Activated CD4-positive, alpha-beta T cell treated with anti-CD3 and anti-CD28 coated beads, Interleukin-2, amount 50 U/mL, for 4 hours (primary cell): ENCODE measurements around the gene ZNF138.
"Not testable (repeated sequence)": the region's sequence is repeated elsewhere in the genome, so short reads cannot be mapped to it uniquely, and the experiment has no call there.

ENCODE experiments used
- DNase-seq, 2 experiments: peaks; one replicate each; pipeline ENCODE4 v3.0.0-alpha.2; 2020

ZNF138 gene

DNA sequence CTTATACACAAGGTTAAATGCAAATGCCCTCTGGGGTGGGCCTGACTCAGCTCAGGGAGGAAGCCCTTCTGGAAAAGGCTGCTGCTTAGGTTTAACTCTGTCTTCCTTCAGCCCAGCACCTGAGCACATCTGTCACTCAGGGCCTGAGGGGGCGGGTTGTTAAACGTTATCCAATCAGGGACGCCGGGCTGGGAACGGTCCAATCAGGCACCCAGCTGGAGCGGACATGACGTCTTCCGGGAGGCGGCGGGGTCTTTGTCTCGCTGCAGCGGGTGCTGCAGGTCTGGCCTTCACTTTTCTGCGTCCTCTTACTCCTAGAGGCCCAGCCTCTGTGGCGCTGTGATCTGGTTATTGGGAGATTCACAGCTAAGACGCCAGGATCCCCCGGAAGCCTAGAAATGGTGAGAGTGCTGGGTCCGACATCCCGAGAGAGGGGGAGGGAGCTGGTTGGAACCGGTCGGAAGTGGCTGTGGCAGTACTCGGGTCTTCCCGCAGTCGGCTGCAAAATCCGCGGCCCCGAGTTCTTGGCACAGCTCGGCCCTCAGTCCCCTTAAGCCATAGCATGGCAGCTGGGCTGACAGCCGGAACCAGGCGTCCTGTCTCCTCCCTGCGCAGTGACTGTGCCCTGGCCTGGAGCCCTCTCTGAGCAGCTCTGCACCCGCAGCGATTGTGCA is at the start of gene ZNF138:
Gene ZNF138 (plus strand): TSS at position 258 of the 674 bp plus-strand sequence. CDS start 141 bp downstream, at position 399.
- DNase-seq = peak; percentile 91

- no peak for DNase-seq
These were observed 49.5 kb upstream of the ZNF138 start for GRCh38 chr7:64744680-64745079.

DNA sequence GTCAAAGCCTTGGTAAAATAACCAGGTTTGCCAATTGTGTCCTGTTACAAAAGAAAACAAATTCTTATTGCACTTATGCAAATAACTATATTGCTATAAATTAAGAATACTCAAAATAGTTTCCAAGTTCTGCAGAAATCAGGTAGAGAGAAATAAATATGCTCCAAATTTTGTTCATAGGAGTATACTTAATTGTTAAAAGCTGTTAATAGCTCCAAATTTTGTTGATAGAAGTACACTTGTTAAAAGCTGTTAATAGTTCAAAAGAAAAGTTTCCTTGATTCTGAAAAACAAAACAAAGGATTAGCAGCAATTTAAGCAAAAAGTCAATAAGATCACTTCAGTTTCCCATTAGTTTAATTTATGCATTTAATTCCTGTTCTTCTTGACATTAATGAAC is 46.4 kb upstream of the ZNF138 start:
- no peak for DNase-seq

GRCh38 chr7:64753032-64753431 is 41.2 kb upstream of the ZNF138 start:
- DNase-seq = no peak

GRCh38 chr7:64755865-64756264 is 38.4 kb upstream of the ZNF138 start:
- DNase-seq = no peak

DNA sequence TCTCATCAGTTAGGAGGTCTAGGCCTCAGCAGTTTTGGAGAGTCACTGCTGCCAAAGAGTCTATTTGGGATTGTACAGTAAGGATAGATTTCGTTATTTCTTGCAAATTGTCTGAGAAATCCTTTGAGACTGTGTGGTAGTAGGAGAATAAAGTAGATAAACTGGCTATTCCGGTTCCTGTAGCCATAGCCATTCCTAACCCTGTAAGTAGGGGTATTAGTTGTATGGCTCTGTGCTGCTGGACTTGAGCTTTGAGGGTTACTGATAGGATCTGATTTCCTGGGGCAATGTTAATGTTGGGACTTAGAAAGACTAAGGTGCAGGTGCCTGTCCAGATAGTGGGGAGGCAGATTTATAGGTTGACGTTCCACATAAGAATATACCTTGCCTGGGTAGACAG is 36.1 kb upstream of the ZNF138 start:
- no peak for DNase-seq

- no peak for DNase-seq
These were observed 25.4 kb upstream of the ZNF138 start for GRCh38 chr7:64768824-64769223.

DNA sequence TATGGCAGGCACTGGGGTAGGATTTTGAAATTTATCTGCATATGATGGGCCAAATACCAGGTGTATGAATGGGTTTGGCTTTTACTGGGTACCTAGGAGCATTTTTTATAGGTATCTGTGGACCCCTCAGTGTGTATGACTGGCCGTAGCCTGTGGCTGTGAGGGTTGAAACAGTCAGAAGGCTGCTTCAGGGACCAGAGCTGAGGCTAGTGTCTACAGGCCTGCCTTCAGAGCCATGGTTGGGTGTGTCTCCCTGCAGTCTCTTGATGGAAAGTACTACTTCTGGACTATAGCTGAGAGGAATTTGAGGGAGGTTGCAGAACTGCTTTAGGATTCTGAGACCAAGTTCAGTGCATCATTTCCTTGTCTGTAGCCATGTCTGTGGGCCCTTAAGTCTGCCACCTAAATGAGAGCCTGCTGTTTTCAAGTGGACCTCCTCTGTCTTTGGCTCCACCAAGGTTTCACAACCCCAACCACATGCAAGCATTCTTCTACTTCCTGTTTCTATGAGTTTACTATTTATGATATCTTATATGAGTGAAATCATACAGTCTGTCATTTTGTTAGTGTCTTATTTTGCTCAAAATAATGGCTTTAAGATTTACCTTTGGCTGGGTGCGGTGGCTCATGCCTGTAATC is 19.9 kb upstream of the ZNF138 start:
- DNase-seq = no peak

GRCh38 chr7:64775289-64775688 is 18.9 kb upstream of the ZNF138 start:
- no peak for DNase-seq

DNA sequence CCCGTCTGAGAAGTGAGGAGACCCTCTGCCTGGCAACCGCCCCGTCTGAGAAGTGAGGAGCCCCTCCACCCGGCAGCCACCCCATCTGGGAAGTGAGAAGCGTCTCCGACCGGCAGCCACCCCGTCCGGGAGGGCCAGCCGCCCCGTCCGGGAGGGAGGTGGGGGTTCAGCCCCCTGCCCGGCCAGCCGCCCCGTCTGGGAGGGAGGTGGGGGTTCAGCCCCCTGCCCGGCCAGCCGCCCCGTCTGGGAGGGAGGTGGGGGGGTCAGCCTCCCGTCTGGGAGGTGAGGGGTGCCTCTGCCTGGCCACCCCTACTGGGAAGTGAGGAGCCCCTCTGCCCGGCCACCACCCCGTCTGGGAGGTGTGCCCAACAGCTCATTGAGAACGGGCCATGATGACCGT is 9.4 kb upstream of the ZNF138 start:
- not testable (repeated sequence) for DNase-seq

GRCh38 chr7:64787295-64787694 is 6.9 kb upstream of the ZNF138 start:
- no peak for DNase-seq

DNA sequence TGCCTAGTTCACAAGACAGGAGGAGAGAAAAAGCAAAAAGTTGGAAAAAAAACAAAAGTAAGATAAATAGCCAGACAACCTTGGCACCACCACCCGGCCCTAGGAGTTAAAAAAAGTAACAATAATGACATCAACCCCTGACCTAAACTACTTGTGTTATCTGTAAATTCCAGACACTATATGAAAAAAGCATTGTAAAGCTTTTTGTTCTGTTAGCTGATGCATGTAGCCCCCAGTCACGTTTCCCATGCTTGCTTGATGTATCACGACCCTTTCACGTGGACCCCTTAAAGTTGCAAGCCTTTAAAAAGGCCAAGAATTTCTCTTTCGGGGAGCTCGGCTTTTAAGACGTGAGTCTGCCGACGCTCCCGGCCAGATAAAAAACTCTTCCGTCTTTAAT is 5.0 kb upstream of the ZNF138 start:
- DNase-seq = not testable (repeated sequence)

GRCh38 chr7:64793106-64793755 is 997 bp upstream of the ZNF138 start:
- no peak for DNase-seq

GRCh38 chr7:64795176-64795575 is 948 bp downstream of the ZNF138 start:
- DNase-seq = no peak

DNA sequence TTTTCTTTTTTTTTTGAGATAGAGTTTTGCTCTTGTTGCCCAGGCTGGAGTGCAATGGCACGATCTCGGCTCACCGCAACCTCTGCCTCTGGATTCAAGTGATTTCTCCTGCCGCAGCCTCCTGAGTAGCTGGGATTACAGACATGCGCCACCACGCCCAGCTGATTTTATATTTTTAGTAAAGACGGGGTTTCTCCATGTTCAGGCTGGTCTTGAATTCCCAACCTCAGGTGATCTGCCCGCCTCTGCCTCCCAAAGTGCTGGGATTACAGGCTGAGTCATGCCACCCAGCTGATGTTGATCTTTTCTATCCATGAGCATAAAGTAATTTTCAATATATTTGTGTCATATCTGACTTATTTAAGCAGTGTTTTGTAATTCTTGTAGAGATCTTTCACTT is 4.9 kb downstream of the ZNF138 start:
- DNase-seq = not testable (repeated sequence)

DNA sequence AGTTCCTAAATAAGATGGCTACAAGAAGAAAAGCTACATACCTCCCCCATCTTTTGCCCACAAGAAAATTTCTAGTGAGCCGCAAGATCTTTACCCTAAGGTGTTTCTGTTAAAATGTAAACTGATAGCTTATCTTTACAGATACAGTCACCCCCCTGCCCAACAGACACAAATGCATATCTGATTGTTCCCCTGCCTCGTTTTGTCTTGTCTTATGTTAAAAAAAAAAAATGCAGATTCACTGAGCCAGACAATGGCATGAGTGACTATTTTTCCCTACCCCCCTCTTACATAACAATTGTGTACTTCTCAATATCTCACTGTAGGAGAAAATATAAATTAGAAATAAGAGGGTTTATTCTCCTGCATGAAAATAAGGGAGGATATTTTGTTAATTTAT is 8.5 kb downstream of the ZNF138 start:
- no peak for DNase-seq

GRCh38 chr7:64807731-64808365 is 13.6 kb downstream of the ZNF138 start:
- DNase-seq = no peak

DNA sequence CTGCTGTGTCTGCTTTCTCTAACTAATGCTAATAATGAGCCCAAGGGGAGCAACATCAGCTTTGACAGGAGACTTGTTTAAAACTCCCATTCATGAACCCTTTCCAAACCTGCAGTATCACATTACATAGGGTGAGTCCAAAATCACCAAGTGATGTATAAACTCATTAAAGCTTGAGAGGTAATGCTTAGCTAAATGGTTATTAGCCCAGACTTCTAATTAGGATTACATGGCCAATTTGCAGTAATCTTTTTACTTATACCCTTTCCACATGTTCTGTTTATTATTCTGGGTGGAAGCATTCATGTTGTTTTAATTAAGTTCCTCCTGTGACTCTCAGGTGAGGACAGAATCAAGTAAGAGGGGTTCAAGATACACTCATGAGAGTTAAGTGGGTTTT is 17.5 kb downstream of the ZNF138 start:
- no peak for DNase-seq

DNA sequence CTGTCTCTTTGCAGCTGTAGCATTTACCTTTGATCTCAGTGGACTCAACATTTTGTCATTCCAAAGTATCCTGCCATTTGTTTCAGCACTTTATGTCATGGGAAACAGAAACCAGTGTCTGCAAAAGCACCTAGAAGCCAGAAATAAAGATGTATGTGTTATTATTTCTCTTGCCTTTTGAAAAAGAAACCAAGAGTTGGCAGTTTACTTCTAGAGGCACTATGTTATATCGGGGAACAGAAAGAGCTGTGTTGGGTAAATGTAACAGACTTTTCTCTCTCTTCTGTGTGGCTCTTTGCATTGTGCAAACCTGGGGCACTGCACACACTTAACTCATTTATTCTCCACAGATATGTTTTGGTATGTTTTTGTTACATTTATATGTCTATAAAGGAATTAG is 36.7 kb downstream of the ZNF138 start:
- no peak for DNase-seq

DNA sequence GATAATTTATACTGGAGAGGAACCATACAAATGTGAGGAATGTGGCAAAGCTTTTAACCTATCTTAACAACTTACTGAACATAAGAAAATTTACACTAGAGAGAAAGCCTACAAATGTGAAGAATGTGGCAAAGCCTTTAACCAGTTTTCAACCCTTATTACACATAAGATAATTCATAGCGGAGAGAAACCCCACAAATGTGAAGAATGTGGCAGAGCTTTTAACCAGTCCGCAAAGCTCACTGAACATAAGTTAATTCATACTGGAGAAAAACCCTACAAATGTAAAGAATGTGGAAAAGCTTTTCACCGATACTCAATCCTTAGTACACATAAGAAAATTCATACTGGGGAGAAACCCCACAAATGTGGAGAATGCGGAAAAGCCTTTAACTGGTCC is 37.9 kb downstream of the ZNF138 start:
- no peak for DNase-seq

- DNase-seq = no peak
These were observed 40.8 kb downstream of the ZNF138 start for GRCh38 chr7:64834989-64835388.

GRCh38 chr7:64835856-64836255 is 41.6 kb downstream of the ZNF138 start:
- not testable (repeated sequence) for DNase-seq

- not testable (repeated sequence) for DNase-seq
These were observed 43.8 kb downstream of the ZNF138 start for GRCh38 chr7:64838051-64838450.

DNA sequence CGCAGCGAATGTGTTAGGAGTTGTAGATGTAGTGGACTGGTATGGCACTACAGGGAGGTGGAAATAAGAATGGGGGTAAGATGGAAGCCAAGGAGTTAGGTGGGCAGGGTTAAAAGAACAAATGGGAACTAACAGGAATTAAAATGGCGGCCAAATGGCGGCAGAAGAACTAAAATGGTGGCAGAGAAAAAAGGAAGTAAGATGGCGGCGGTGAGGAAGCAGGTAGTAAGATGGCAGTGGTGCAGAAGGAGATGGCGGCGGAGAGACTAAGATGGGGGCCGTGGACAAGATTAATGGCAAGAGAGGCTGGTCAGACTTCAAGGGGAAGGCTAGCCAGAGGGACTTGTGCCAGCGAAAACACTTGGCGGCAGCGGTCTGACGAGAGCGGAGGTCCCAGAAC is 44.5 kb downstream of the ZNF138 start:
- no peak for DNase-seq
